ENCODE data around the gene PRRX2.

PRRX2 gene

DNA sequence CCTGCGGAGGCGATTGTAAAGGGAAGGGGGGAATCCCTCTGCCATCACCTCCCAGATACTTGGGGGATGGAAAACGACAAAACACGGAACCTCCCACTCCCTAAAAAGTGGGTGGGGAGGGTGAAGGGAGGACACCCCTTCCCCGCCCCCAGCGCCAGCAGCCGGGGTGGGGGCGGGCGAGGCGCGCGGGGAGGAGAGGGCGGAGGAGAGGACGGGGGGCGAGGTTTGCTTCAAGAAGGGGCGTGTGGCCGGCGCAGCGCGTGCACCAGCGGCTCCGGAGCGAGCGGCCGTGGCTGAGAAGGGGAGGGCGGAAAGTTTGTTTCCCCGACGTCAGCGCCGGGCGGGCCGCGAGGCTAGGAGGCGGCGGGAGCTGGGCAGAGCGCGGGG, at the start of gene PRRX2:
TSS of gene PRRX2 (plus strand) at position 259 of the 387 bp plus-strand sequence. CDS start 221 bp downstream, outside the sequence.
- Histone ChIP-seq H3K4me3 (ENCODE audit: low read depth, low read length) (no peak within 1 kb of the TSS), H3K36me3 (ENCODE audit: control insufficient read depth in 2 of 2, insufficient read depth in 1 of 2, low read length in 2 of 2) (no peaks in the 10 kb centered on the region), H3K9me3 (ENCODE audit: control insufficient read depth, insufficient read depth, low read depth, low read length) (no peaks in the 10 kb centered on the region), H3K4me1 (ENCODE audit: control insufficient read depth, insufficient read depth, low read length) (no peaks in the 10 kb centered on the region), H3K27ac (ENCODE audit: extremely low read depth, low read depth, low read length) (no peak within 1 kb of the TSS; the same call in 1 of the 2 replicates)
- POLR2A ChIA-PET, result no interaction called here
- peak; percentile 70; the same call in 1 of the 2 replicates for TF ChIP-seq ZNF777 (tag by site-specific recombination; IDR thresholded peaks at IDR 0.05; ENCODE audit: borderline replicate concordance)
- TF ChIP-seq, protein P1, sequence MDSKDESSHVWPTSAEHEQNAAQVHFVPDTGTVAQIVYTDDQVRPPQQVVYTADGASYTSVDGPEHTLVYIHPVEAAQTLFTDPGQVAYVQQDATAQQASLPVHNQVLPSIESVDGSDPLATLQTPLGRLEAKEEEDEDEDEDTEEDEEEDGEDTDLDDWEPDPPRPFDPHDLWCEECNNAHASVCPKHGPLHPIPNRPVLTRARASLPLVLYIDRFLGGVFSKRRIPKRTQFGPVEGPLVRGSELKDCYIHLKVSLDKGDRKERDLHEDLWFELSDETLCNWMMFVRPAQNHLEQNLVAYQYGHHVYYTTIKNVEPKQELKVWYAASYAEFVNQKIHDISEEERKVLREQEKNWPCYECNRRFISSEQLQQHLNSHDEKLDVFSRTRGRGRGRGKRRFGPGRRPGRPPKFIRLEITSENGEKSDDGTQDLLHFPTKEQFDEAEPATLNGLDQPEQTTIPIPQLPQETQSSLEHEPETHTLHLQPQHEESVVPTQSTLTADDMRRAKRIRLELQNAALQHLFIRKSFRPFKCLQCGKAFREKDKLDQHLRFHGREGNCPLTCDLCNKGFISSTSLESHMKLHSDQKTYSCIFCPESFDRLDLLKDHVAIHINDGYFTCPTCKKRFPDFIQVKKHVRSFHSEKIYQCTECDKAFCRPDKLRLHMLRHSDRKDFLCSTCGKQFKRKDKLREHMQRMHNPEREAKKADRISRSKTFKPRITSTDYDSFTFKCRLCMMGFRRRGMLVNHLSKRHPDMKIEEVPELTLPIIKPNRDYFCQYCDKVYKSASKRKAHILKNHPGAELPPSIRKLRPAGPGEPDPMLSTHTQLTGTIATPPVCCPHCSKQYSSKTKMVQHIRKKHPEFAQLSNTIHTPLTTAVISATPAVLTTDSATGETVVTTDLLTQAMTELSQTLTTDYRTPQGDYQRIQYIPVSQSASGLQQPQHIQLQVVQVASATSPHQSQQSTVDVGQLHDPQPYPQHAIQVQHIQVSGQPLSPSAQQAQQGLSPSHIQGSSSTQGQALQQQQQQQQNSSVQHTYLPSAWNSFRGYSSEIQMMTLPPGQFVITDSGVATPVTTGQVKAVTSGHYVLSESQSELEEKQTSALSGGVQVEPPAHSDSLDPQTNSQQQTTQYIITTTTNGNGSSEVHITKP (tag by site-specific recombination; IDR thresholded peaks at IDR 0.05), result no peak
- TF ChIP-seq, protein P2, sequence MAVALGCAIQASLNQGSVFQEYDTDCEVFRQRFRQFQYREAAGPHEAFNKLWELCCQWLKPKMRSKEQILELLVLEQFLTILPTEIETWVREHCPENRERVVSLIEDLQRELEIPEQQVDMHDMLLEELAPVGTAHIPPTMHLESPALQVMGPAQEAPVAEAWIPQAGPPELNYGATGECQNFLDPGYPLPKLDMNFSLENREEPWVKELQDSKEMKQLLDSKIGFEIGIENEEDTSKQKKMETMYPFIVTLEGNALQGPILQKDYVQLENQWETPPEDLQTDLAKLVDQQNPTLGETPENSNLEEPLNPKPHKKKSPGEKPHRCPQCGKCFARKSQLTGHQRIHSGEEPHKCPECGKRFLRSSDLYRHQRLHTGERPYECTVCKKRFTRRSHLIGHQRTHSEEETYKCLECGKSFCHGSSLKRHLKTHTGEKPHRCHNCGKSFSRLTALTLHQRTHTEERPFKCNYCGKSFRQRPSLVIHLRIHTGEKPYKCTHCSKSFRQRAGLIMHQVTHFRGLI (tag by site-specific recombination; IDR thresholded peaks at IDR 0.05), result no peak
- peak; percentile 56; the same call in 1 of the 2 replicates for TF ChIP-seq KLF8 (tag by site-specific recombination; IDR thresholded peaks at IDR 0.05)
- peak; percentile 96 for TF ChIP-seq ZFHX2 (tag by site-specific recombination; conservative IDR thresholded peaks at IDR 0.05)
- TF ChIP-seq SP2 (tag by site-specific recombination; IDR thresholded peaks at IDR 0.05), result peak; percentile 73
- TF ChIP-seq, protein P3, sequence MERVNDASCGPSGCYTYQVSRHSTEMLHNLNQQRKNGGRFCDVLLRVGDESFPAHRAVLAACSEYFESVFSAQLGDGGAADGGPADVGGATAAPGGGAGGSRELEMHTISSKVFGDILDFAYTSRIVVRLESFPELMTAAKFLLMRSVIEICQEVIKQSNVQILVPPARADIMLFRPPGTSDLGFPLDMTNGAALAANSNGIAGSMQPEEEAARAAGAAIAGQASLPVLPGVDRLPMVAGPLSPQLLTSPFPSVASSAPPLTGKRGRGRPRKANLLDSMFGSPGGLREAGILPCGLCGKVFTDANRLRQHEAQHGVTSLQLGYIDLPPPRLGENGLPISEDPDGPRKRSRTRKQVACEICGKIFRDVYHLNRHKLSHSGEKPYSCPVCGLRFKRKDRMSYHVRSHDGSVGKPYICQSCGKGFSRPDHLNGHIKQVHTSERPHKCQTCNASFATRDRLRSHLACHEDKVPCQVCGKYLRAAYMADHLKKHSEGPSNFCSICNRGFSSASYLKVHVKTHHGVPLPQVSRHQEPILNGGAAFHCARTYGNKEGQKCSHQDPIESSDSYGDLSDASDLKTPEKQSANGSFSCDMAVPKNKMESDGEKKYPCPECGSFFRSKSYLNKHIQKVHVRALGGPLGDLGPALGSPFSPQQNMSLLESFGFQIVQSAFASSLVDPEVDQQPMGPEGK (tag by site-specific recombination; IDR thresholded peaks at IDR 0.05), result peak; percentile 75
- peak; percentile 40; the same call in 1 of the 2 replicates for TF ChIP-seq SP7 (tag by site-specific recombination; IDR thresholded peaks at IDR 0.05)
- peak; percentile 100 for TF ChIP-seq KLF1 (tag by site-specific recombination; IDR thresholded peaks at IDR 0.05)
- TF ChIP-seq, protein P4, sequence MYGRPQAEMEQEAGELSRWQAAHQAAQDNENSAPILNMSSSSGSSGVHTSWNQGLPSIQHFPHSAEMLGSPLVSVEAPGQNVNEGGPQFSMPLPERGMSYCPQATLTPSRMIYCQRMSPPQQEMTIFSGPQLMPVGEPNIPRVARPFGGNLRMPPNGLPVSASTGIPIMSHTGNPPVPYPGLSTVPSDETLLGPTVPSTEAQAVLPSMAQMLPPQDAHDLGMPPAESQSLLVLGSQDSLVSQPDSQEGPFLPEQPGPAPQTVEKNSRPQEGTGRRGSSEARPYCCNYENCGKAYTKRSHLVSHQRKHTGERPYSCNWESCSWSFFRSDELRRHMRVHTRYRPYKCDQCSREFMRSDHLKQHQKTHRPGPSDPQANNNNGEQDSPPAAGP (tag by site-specific recombination; IDR thresholded peaks at IDR 0.05), result peak; percentile 88
- TF ChIP-seq KLF9 (tag by site-specific recombination; IDR thresholded peaks at IDR 0.05; ENCODE audit: low read depth), result peak; percentile 44; the same call in 1 of the 2 replicates
- TF ChIP-seq, protein P5, sequence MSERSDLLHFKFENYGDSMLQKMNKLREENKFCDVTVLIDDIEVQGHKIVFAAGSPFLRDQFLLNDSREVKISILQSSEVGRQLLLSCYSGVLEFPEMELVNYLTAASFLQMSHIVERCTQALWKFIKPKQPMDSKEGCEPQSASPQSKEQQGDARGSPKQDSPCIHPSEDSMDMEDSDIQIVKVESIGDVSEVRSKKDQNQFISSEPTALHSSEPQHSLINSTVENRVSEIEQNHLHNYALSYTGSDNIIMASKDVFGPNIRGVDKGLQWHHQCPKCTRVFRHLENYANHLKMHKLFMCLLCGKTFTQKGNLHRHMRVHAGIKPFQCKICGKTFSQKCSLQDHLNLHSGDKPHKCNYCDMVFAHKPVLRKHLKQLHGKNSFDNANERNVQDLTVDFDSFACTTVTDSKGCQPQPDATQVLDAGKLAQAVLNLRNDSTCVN (tag by site-specific recombination; optimal IDR thresholded peaks at IDR 0.05), result peak; percentile 68
- peak; percentile 20; the same call in 1 of the 2 replicates for TF ChIP-seq ZBTB7A (tag by site-specific recombination; IDR thresholded peaks at IDR 0.05; ENCODE audit: low read depth)
- TF ChIP-seq EGR2 (tag by site-specific recombination; IDR thresholded peaks at IDR 0.05; ENCODE audit: low read depth), result peak; percentile 89
- TF ChIP-seq, protein P6, sequence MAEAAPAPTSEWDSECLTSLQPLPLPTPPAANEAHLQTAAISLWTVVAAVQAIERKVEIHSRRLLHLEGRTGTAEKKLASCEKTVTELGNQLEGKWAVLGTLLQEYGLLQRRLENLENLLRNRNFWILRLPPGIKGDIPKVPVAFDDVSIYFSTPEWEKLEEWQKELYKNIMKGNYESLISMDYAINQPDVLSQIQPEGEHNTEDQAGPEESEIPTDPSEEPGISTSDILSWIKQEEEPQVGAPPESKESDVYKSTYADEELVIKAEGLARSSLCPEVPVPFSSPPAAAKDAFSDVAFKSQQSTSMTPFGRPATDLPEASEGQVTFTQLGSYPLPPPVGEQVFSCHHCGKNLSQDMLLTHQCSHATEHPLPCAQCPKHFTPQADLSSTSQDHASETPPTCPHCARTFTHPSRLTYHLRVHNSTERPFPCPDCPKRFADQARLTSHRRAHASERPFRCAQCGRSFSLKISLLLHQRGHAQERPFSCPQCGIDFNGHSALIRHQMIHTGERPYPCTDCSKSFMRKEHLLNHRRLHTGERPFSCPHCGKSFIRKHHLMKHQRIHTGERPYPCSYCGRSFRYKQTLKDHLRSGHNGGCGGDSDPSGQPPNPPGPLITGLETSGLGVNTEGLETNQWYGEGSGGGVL (tag by site-specific recombination; IDR thresholded peaks at IDR 0.05), result 0 out of 2 replicates have a peak, but pooled peaks have one; percentile 22
- peak; percentile 92 for TF ChIP-seq WT1 (tag by site-specific recombination; IDR thresholded peaks at IDR 0.05)
- TF ChIP-seq SP3 (tag by site-specific recombination; IDR thresholded peaks at IDR 0.05), result peak; percentile 61
- no peak for TF ChIP-seq REPIN1 (tag by site-specific recombination; IDR thresholded peaks at IDR 0.05; ENCODE audit: low read depth)
- TF ChIP-seq ZEB2 (tag by site-specific recombination; IDR thresholded peaks at IDR 0.05), result no peak
- CTCF ChIA-PET, result no interaction called here

Measured in HEK293 (cell line).